ENCODE measurements around the gene CBL. TPM values are rescaled to one million over a fixed set of nuclear protein-coding genes. Genes with fewer than 3 reads are reported as not detected.
"Not testable (repeated sequence)": the region's sequence is repeated elsewhere in the genome, so short reads cannot be mapped to it uniquely, and the experiment has no call there.

CBL gene
- total RNA-seq, 2 donors from 2014 or later: 10.8 to 16.4 TPM

DNA sequence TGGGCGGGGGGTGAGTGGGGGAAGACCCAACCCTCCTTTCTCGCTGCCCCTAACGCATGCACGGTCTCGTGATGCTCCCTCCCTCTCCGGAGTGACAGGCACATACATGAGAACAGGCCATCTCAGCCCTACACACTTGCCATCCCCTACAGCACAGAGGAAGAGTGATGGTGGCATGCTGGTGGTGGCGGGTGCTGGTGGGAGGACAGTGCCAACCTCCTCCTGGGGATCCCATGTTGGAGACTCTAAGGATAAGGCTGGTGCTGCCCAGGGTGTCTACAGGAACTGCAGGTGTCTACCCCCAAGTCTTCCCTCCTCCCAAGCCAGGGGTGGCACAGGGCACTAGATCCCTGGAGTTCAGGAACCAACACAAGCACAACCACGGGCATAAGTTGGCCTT is 44.3 kb upstream of the CBL start:
- no peaks in the 10 kb centered on the region for H3K9me3 ChIP-seq
- H3K36me3 ChIP-seq: no peaks in the 10 kb centered on the region
- TF ChIP-seq, protein P1, sequence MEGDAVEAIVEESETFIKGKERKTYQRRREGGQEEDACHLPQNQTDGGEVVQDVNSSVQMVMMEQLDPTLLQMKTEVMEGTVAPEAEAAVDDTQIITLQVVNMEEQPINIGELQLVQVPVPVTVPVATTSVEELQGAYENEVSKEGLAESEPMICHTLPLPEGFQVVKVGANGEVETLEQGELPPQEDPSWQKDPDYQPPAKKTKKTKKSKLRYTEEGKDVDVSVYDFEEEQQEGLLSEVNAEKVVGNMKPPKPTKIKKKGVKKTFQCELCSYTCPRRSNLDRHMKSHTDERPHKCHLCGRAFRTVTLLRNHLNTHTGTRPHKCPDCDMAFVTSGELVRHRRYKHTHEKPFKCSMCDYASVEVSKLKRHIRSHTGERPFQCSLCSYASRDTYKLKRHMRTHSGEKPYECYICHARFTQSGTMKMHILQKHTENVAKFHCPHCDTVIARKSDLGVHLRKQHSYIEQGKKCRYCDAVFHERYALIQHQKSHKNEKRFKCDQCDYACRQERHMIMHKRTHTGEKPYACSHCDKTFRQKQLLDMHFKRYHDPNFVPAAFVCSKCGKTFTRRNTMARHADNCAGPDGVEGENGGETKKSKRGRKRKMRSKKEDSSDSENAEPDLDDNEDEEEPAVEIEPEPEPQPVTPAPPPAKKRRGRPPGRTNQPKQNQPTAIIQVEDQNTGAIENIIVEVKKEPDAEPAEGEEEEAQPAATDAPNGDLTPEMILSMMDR (IDR thresholded peaks at IDR 0.05): no peak
- no peaks in the 10 kb centered on the region for H3K27me3 ChIP-seq
- no peak overlapping the region for H3K27ac ChIP-seq
- no peak overlapping the region for H3K4me3 ChIP-seq
- intact Hi-C loops (cut with DNase I): no loop called here
- no peak for DNase-seq
- H3K9ac ChIP-seq (ENCODE audit: low read depth in 2 of 2, low read length in 2 of 2): no peak overlapping the region
- no peaks in the 10 kb centered on the region for H3K4me1 ChIP-seq

DNA sequence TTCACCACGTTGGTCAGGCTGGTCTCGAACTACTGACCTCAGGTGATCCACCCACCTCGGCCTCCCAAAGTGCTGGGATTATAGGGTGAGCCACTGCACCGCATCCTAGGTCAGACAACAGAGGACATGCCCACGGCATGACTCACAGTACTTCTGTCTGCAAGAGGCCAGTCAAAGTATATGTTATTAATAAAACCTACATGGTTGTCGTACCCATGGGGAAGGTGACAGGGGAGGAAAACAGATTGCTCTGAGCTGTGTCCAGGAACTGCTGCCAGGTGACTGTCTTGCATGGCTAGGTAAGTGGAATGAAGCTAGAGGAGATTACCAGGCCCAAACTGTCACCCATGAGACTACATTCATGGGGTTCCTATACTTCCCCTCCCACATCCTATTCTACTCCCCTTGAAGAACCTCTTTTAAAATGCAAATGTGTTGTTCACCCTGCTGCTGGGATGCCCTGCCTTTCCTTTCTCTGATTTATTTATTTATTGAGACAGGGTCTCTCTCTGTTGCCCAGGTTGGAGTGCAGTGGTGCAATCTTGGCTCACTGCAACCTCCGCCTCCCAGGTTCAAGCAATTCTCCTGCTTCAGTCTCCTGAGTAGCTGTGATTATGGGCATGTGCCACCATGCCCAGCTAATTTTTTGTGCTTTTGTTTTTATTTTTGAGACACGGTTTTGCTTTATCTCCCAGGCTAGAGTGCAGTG is 39.6 kb upstream of the CBL start:
- no peak overlapping the region for H3K4me3 ChIP-seq
- H3K36me3 ChIP-seq: no peaks in the 10 kb centered on the region
- no peak overlapping the region for H3K27ac ChIP-seq
- DNase-seq: no peak
- intact Hi-C loops (cut with DNase I): no loop called here
- TF ChIP-seq, protein P1 (IDR thresholded peaks at IDR 0.05): no peak
- H3K9ac ChIP-seq (ENCODE audit: low read depth in 2 of 2, low read length in 2 of 2): no peak overlapping the region
- H3K27me3 ChIP-seq: no peaks in the 10 kb centered on the region
- H3K4me1 ChIP-seq: no peaks in the 10 kb centered on the region
- H3K9me3 ChIP-seq: no peaks in the 10 kb centered on the region

DNA sequence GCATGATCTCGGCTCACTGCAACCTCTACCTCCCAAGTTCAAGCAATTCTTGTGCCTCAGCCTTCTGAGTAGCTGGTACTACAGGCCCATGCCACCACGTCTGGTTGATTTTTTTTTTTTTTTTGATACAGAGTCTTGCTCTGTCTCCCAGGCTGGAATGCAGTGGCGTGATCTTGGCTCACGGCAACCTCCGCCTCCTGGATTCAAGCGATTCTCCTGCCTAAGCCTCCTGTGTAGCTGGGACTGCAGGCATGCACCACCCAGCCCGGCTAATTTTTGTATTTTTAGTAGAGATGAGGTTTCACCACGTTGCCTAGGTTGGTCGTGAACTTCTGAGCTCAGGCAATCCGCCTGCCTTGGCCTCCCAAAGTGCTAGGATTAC is 39.1 kb upstream of the CBL start:
- not testable (repeated sequence) for H3K4me1 ChIP-seq

DNA sequence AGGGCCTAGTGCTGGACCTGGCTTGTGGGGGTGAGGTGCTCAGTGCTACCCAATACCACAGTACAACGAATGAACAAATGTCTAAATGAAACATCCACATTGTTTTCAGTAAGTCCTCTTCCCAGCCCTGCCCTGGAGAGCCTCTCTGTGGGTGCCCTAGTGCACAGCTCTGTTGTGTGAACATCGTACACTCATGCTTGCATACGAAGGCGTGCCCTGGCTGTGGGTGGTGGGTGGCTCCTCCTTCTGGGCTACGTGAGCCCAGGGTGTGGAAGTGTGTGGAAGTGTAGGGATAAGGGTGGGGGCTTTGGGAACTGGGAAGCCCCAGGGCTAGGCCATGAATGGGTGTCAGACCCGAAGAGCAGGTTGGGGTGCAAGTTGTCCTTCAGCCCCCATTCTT is 38.2 kb upstream of the CBL start:
- intact Hi-C loops (cut with DNase I): no loop called here
- no peak overlapping the region for H3K4me3 ChIP-seq
- H3K9ac ChIP-seq (ENCODE audit: low read depth in 2 of 2, low read length in 2 of 2): no peak overlapping the region
- TF ChIP-seq, protein P1 (IDR thresholded peaks at IDR 0.05): no peak
- no peaks in the 10 kb centered on the region for H3K9me3 ChIP-seq
- DNase-seq: peak; percentile 36
- no peaks in the 10 kb centered on the region for H3K36me3 ChIP-seq
- peak overlapping the region; percentile 95 for H3K27ac ChIP-seq
- H3K27me3 ChIP-seq: no peaks in the 10 kb centered on the region
- no peaks in the 10 kb centered on the region for H3K4me1 ChIP-seq

More for the DNA sequence above, 39.1 kb upstream of the CBL start:
- H3K27me3 ChIP-seq; H3K9me3 ChIP-seq; DNase-seq; intact Hi-C loops (cut with DNase I); H3K4me3 ChIP-seq; H3K36me3 ChIP-seq; H3K9ac ChIP-seq (ENCODE audit: low read depth in 2 of 2, low read length in 2 of 2); H3K27ac ChIP-seq: not testable (repeated sequence)

DNA sequence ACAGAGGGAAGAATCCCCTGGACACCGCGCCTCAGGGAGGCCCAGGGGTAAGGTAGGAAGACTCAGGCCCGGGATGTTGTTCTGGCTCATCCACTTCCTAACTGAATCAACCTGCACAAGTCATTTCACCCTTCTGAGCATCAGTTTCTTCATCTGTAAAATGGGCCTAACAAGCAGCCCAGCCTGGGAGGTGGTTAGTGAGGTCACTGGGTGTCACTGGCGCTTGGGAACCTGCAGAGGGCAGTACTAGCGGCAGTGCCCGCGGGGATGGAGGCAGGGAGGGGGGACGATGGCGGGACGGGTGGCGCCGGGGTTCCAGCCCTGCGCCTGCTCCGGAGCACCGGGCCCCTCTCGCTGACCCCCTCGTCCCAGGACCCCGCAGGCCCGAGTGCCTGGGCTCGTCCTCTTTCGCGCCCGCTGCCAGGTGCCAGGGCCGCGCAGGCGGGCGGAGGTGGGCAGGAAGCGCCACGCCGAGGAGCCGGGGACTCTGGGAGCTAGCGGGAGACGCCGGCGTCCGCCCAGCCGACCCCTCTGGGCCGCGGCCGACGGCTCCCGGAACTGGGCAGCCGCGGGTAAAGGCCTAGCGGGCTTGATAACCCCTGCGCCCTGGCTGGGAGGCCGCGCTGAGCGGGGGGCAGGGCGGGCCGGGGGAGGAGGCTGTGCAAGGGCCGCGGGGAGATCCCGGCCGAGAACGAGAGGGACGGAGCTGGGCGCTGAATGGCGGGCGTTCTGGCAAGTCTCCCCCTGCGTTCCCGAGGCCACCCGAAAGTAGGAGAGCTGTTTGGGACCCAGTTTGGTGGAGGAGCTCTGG is 37.5 kb upstream of the CBL start, which contains the start of gene NLRX1:
Gene NLRX1 (plus strand): TSS at position 255 of the 811 bp plus-strand sequence. CDS start 2,679 bp downstream, outside the sequence.
- no peaks in the 10 kb centered on the region for H3K4me1 ChIP-seq
- intact Hi-C loops (cut with DNase I): no loop called here
- TF ChIP-seq, protein P1 (IDR thresholded peaks at IDR 0.05): peak; percentile 81
- H3K36me3 ChIP-seq: no peaks in the 10 kb centered on the region
- H3K27ac ChIP-seq: peak within 1 kb of the TSS; percentile 95
- DNase-seq: peak; percentile 88
- H3K9me3 ChIP-seq: no peaks in the 10 kb centered on the region
- H3K9ac ChIP-seq (ENCODE audit: low read depth in 2 of 2, low read length in 2 of 2): peak within 1 kb of the TSS; percentile 87 to 90
- H3K27me3 ChIP-seq: no peaks in the 10 kb centered on the region
- H3K4me3 ChIP-seq: peak within 1 kb of the TSS; percentile 90
